H1 (cell line): Measurements from ENCODE around the gene TRMT61A. TPM values are rescaled to one million over a fixed set of nuclear protein-coding genes. Genes with fewer than 3 reads are reported as not detected.

Experiments
- SUZ12 ChIP-seq: fragments of 200-600 bp; sonication (generic); IDR thresholded peaks from 2 replicates; pipeline ENCODE4 v1.6.1; 2012; ENCODE audit warnings: mild to moderate bottlenecking, inconsistent platforms, low read length, moderate library complexity, mixed read lengths
- polyA plus RNA-seq, 7 experiments: library from polyadenylated mRNA; depleted of rRNA in 3 of 7; stranded (reverse) in 5 of 7; unstranded in 2 of 7; fragments of >200 nt in 5 of 7; fragments of 200-250 nt in 2 of 7; gene quantifications; 1 replicate in 5 of 7; 2 replicates in 1 of 7; 4 replicates in 1 of 7; pipeline versions ENCODE4 v1.2.1 to v1.2.3, GENCODE V29; 2011 to 2013; ENCODE audit warnings: missing spikeins in 2 of 7, mixed read lengths in 2 of 7
- total RNA-seq: library from RNA; stranded (reverse); fragmentation: NEBNext Ultra II Directional; extraction: Animal tissue kit (Norgen Biotek cat#: 25700); gene quantifications from 2 replicates; pipeline ENCODE4 v1.2.1, GENCODE V29; 2021

The TRMT61A gene
- total and polyA plus RNA-seq, 2 of the 8 experiments (the other 6 are each of a cell fraction or from before 2014, with no cell fraction given): 15.8 to 19.0 TPM

DNA sequence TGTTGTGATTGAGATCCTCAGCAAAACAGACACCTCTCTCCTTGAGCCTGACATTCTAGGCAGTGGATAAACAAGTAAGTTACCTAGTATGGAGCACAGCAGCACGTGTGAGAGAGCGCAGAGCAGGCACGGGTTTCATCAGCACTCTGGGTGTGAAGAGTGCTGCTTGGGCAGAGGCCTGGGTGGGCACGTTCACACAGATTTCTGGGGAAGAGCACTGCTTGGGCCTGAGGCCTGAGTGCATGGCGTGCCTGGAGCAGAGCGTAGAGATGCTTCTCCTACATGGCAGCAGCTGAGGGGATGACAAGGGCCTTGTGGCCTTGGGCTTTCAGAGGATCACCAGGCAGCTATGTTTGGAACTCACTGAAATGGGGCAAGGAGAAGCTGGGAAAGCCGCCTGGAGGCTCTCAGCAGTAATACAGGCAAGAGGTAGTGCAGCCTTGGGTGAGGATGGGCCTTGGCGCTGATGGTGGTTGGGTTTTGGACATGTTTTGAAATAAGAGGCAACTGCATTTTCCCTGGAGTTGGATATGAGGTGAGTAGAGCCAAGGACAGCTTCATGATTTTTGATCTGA lies 23.9 kb upstream of the TRMT61A start (continued):
- TF ChIP-seq SUZ12: no peak
